GM12878 (cell line): ENCODE results near the gene ZSWIM9. TPM values are rescaled to one million over a fixed set of nuclear protein-coding genes. Genes with fewer than 3 reads are reported as not detected.

Experiments
- ATAC-seq: fragments of 200-7000 bp; cut with Tn5 transposase; 3 replicates; pipeline ENCODE4 v1.9.1; 2020; ENCODE audit warnings: mild to moderate bottlenecking, moderate library complexity
- BruUV-seq: library from RNA; stranded (reverse); fragments of 400-500 nt; replicated peaks from 2 replicates; lab custom pipeline; 2021; lab: Mats Ljungman, UMichigan
- CTCF ChIA-PET: fragments of 300-600 bp; sonication (Branson Sonifier 250); formaldehyde crosslinking; extraction: SDS; loops from one replicate; lab custom pipeline; 2021; ENCODE audit warnings: inconsistent platforms; lab: Yijun Ruan, JAX
- POLR2A ChIA-PET: fragments of 350-600 bp; formaldehyde crosslinking; extraction: SDS; loops from one replicate; lab custom pipeline; 2021; ENCODE audit warnings: inconsistent platforms; lab: Charles Lee
- RAD21 ChIA-PET: fragments of 300-600 bp; sonication (Branson Sonifier 250); formaldehyde crosslinking; loops from one replicate; lab custom pipeline; 2023; ENCODE audit warnings: antibody characterized with exemption; ENCODE audit not compliant: unreplicated experiment; lab: Charles Lee
- SMC1A ChIA-PET: fragments of 300-600 bp; sonication (Branson Sonifier 250); formaldehyde crosslinking; loops from one replicate; lab custom pipeline; 2023; ENCODE audit not compliant: unreplicated experiment, uncharacterized antibody; lab: Charles Lee
- DNase-seq: peaks from one replicate; pipeline ENCODE4 v3.0.0-alpha.2; 2011; ENCODE audit warnings: low read depth, low spot score
- FAIRE-seq: peaks from 3 replicates; lab custom pipeline; 2011; peaks lifted over from hg19 to GRCh38; lab: Jason Lieb, UNC
- H2AFZ ChIP-seq: 2 replicates; pipeline ENCODE4 v1.6.0; 2011; ENCODE audit warnings: low read depth, low read length, control low read depth; ENCODE audit not compliant: control insufficient read depth
- H3K27ac ChIP-seq: 2 replicates; pipeline ENCODE4 v1.5.1; 2011; ENCODE audit warnings: control low read depth; ENCODE audit not compliant: control insufficient read depth, insufficient read depth
- H3K27me3 ChIP-seq, 2 experiments: replicated peaks in 1 of 2; 2 replicates each; pipeline versions ENCODE4 v1.6.0 to v1.6.1; 2011; ENCODE audit warnings: low read length in 1 of 2; ENCODE audit not compliant: control insufficient read depth in 2 of 2, insufficient read depth in 2 of 2
- H3K36me3 ChIP-seq, 2 experiments: 2 replicates each; pipeline ENCODE4 v1.5.1; 2011; ENCODE audit warnings: low read length in 1 of 2; ENCODE audit not compliant: control insufficient read depth in 2 of 2, insufficient read depth in 2 of 2
- H3K4me1 ChIP-seq: 2 replicates; pipeline ENCODE4 v1.6.1; 2011; ENCODE audit warnings: mild to moderate bottlenecking, low read length, moderate library complexity, mixed read lengths; ENCODE audit not compliant: control insufficient read depth, insufficient read depth
- H3K4me2 ChIP-seq: 2 replicates; pipeline ENCODE4 v1.6.0; 2011; ENCODE audit warnings: control low read depth; ENCODE audit not compliant: control insufficient read depth, insufficient read depth
- H3K4me3 ChIP-seq: fragments of 200-600 bp; sonication (generic); 2 replicates; pipeline ENCODE4 v1.5.1; 2016
- H3K79me2 ChIP-seq: 2 replicates; pipeline ENCODE4 v1.6.0; 2011; ENCODE audit warnings: low read length; ENCODE audit not compliant: control insufficient read depth, insufficient read depth
- H3K9ac ChIP-seq: 2 replicates; pipeline ENCODE4 v1.8.0; 2011; ENCODE audit warnings: low read length, control low read depth, mixed read lengths; ENCODE audit not compliant: control insufficient read depth, insufficient read depth
- H3K9me3 ChIP-seq: replicated peaks from 3 replicates; pipeline ENCODE4 v1.5.1; 2011; ENCODE audit warnings: mild to moderate bottlenecking, low read length; ENCODE audit not compliant: control insufficient read depth, insufficient read depth
- H4K20me1 ChIP-seq: 2 replicates; pipeline ENCODE4 v1.6.0; 2011; ENCODE audit not compliant: control insufficient read depth, insufficient read depth
- BACH1 ChIP-seq: fragments of 450-650 bp; IDR thresholded peaks from 2 replicates; pipeline ENCODE4 v1.6.1; 2017; ENCODE audit warnings: mild to moderate bottlenecking, borderline replicate concordance
- MEF2B ChIP-seq: fragments of 450-650 bp; IDR thresholded peaks from 2 replicates; pipeline ENCODE4 v1.6.1; 2018; ENCODE audit warnings: mild to moderate bottlenecking, moderate library complexity; ENCODE audit not compliant: partially characterized antibody, poor library complexity, severe bottlenecking
- WGBS: methylation state at CpG from one replicate; pipeline ENCODE4 v1.1.6; 2016; ENCODE audit warnings: low lambda C conversion rate; ENCODE audit not compliant: insufficient replicate concordance, insufficient coverage; ENCODE audit errors: missing lambda C conversion rate; 5-methylcytosine and 5-hydroxymethylcytosine counted together
- in situ Hi-C: fragments of 300-500 bp; cut with MboI; formaldehyde crosslinking; loops from 9 replicates; pipeline ENCODE4 v1.14.3; 2018; ENCODE audit warnings: mixed read lengths
- intact Hi-C: fragments of 100-400 bp; cut with micrococcal nuclease; formaldehyde crosslinking; loops from one replicate; pipeline ENCODE4 v1.14.2; 2022; ENCODE audit not compliant: unreplicated experiment
- polyA plus RNA-seq, 11 experiments: library from polyadenylated mRNA; depleted of rRNA in 4 of 11; unstranded in 6 of 11; stranded (reverse) in 5 of 11; fragments of >200 nt; fragmentation: Nextera tagmentation in 4 of 11; fragmentation: Illumina TruSeq in 1 of 11; extraction: Ambion mirVana in 4 of 11; extraction: Trizol in 1 of 11; gene quantifications; 1 replicate in 1 of 11; 2 replicates in 10 of 11; pipeline versions ENCODE4 v1.2.1 to v1.2.3, GENCODE V29; 2011 to 2016; ENCODE audit warnings: inconsistent platforms in 2 of 11, missing spikeins in 2 of 11, low read depth in 1 of 11
- total RNA-seq, 4 experiments: library from RNA; depleted of rRNA in 3 of 4; stranded (reverse); fragments of >200 nt in 3 of 4; fragmentation: Illumina TruSeq in 1 of 4; extraction: Trizol in 1 of 4; gene quantifications; 2 replicates each; pipeline versions ENCODE4 v1.2.1 to v1.2.3, GENCODE V29; 2013 to 2021
- TF ChIP-seq, protein P1 (sequence below): fragments of 450-650 bp; IDR thresholded peaks from 2 replicates; pipeline ENCODE4 v1.6.1; 2017; ENCODE audit warnings: mild to moderate bottlenecking, moderate library complexity

Gene ZSWIM9
- total and polyA plus RNA-seq, 10 of the 15 experiments (the other 5 are each of a cell fraction or from before 2014, with no cell fraction given) = 0.29 to 6.2 (median 1.4) TPM; not detected in 1

DNA sequence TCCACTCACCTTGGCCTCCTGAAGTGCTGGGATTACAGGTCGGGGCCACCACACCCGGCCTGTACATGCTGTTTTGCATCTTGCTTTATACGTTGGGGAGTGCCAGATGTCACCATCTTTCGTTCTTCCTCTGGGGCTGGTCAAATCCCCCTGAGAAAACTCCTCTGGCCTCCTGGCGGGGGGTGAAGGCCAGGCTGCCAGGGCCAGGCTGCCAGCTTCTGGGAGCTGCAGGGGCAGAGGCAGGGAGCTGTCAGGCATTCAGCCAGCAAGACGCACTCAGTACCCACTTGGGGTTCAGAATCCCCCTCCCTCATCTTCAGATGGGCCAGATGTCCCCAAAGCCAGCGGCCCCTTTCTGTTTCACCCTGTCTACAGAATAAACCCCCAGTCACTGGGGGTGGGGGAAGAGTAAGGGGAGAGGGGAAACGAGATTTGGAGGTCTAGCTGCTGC, 16.1 kb downstream of the ZSWIM9 start:
- peak overlapping the region; percentile 64 for H3K4me2 ChIP-seq
- H3K27ac ChIP-seq = peak overlapping the region; percentile 52
- H3K9ac ChIP-seq = 0 out of 2 replicates have a peak overlapping the region, but pooled peaks have one; percentile 11
- BruUV-seq = no TSS peak
- peaks cover 12% of the 10 kb centered on the region for H3K4me1 ChIP-seq
- DNase-seq (no peak), ATAC-seq (peak; percentile 86), FAIRE-seq (no peak)
- SMC1A ChIA-PET = interaction anchor here (1.0 to 3.0 kb wide), 4 partner anchors 16 to 76 kb away, joined by 3 to 13 read pairs (median 4); partner anchors contain the start of gene PLA2G4C
- H3K36me3 ChIP-seq = no peaks in the 10 kb centered on the region; a peak in 1 of 4 replicates
- no peaks in the 10 kb centered on the region; the same call in 2 of the 3 replicates for H3K9me3 ChIP-seq
- in situ Hi-C loops (no loop called here), intact Hi-C loops (no loop called here)
- H3K27me3 ChIP-seq = no peaks in the 10 kb centered on the region
- TF ChIP-seq BACH1 = no peak
- TF ChIP-seq, protein P1, sequence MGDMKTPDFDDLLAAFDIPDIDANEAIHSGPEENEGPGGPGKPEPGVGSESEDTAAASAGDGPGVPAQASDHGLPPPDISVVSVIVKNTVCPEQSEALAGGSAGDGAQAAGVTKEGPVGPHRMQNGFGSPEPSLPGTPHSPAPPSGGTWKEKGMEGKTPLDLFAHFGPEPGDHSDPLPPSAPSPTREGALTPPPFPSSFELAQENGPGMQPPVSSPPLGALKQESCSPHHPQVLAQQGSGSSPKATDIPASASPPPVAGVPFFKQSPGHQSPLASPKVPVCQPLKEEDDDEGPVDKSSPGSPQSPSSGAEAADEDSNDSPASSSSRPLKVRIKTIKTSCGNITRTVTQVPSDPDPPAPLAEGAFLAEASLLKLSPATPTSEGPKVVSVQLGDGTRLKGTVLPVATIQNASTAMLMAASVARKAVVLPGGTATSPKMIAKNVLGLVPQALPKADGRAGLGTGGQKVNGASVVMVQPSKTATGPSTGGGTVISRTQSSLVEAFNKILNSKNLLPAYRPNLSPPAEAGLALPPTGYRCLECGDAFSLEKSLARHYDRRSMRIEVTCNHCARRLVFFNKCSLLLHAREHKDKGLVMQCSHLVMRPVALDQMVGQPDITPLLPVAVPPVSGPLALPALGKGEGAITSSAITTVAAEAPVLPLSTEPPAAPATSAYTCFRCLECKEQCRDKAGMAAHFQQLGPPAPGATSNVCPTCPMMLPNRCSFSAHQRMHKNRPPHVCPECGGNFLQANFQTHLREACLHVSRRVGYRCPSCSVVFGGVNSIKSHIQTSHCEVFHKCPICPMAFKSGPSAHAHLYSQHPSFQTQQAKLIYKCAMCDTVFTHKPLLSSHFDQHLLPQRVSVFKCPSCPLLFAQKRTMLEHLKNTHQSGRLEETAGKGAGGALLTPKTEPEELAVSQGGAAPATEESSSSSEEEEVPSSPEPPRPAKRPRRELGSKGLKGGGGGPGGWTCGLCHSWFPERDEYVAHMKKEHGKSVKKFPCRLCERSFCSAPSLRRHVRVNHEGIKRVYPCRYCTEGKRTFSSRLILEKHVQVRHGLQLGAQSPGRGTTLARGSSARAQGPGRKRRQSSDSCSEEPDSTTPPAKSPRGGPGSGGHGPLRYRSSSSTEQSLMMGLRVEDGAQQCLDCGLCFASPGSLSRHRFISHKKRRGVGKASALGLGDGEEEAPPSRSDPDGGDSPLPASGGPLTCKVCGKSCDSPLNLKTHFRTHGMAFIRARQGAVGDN = 0 out of 2 replicates have a peak, but pooled peaks have one; percentile 16
- peak; percentile 76 for TF ChIP-seq MEF2B
- POLR2A ChIA-PET = interaction anchor here (0.6 to 2.4 kb wide), 3 partner anchors 17 to 865 kb away, joined by 3 to 14 read pairs (median 7); no protein-coding TSS in a partner anchor
- H4K20me1 ChIP-seq = no peaks in the 10 kb centered on the region
- H3K4me3 ChIP-seq = no peak overlapping the region
- CTCF ChIA-PET = interaction anchor here (1.0 to 2.1 kb wide), 3 partner anchors 15 to 79 kb away, joined by 3 to 9 read pairs (median 4); no protein-coding TSS in a partner anchor
- 10% methylated on average over 8 of the region's 8 CpGs for WGBS
- peak overlapping the region; percentile 2 for H2AFZ ChIP-seq
- no peaks in the 10 kb centered on the region for H3K79me2 ChIP-seq
- RAD21 ChIA-PET = interaction anchor here (0.9 to 3.4 kb wide), 4 partner anchors 15 to 59 kb away, joined by 3 to 16 read pairs (median 3); no protein-coding TSS in a partner anchor
